Measurements from ENCODE around the gene TMPRSS5.
A peak's percentile ranks its signal among the peaks of the same experiment; 100 is the strongest.

Gene TMPRSS5

GRCh38 chr11:113697756-113698407, 8.2 kb downstream of the TMPRSS5 start:
- H3K4me3 ChIP-seq (replicated peaks in 1 of 2; ENCODE audit: low read depth in 2 of 2, low read length in 2 of 2) = no peak overlapping the region
- DNase-seq (ENCODE audit: low read depth in 2 of 2) = no peak
- no peak for TF ChIP-seq CTCF (IDR thresholded peaks at IDR 0.05; ENCODE audit: low read depth, low read length)

- no peak for TF ChIP-seq CTCF (IDR thresholded peaks at IDR 0.05; ENCODE audit: low read depth, low read length)
- no peak for DNase-seq (ENCODE audit: low read depth in 2 of 2)
Measured at GRCh38 chr11:113697111-113697510, 9.0 kb downstream of the TMPRSS5 start.

GRCh38 chr11:113695207-113695606, 10.9 kb downstream of the TMPRSS5 start:
- DNase-seq (ENCODE audit: low read depth in 2 of 2) = no peak
- no peak for TF ChIP-seq CTCF (IDR thresholded peaks at IDR 0.05; ENCODE audit: low read depth, low read length)
- no peak overlapping the region for H3K4me3 ChIP-seq (replicated peaks in 1 of 2; ENCODE audit: low read depth in 2 of 2, low read length in 2 of 2)

More at GRCh38 chr11:113697111-113697510, 9.0 kb downstream of the TMPRSS5 start:
- no peak overlapping the region for H3K4me3 ChIP-seq (replicated peaks in 1 of 2; ENCODE audit: low read depth in 2 of 2, low read length in 2 of 2)

- no peak for DNase-seq (ENCODE audit: low read depth in 2 of 2)
- no peak for TF ChIP-seq CTCF (IDR thresholded peaks at IDR 0.05; ENCODE audit: low read depth, low read length)
- no peak overlapping the region for H3K4me3 ChIP-seq (replicated peaks in 1 of 2; ENCODE audit: low read depth in 2 of 2, low read length in 2 of 2)
Measured at GRCh38 chr11:113694390-113694789, 11.7 kb downstream of the TMPRSS5 start.

GRCh38 chr11:113693030-113693429, 13.1 kb downstream of the TMPRSS5 start:
- DNase-seq (ENCODE audit: low read depth in 2 of 2) = no peak
- TF ChIP-seq CTCF (IDR thresholded peaks at IDR 0.05; ENCODE audit: low read depth, low read length) = no peak
- no peak overlapping the region for H3K4me3 ChIP-seq (replicated peaks in 1 of 2; ENCODE audit: low read depth in 2 of 2, low read length in 2 of 2)

- DNase-seq (ENCODE audit: low read depth in 2 of 2) = peak; percentile 69 to 71
- no peak overlapping the region for H3K4me3 ChIP-seq (replicated peaks in 1 of 2; ENCODE audit: low read depth in 2 of 2, low read length in 2 of 2)
- peak; percentile 22 for TF ChIP-seq CTCF (IDR thresholded peaks at IDR 0.05; ENCODE audit: low read depth, low read length)
Measured at GRCh38 chr11:113690619-113691569, 15.2 kb downstream of the TMPRSS5 start.

All from cardiac fibroblast (primary cell).